Stimulated activated naive CD4-positive, alpha-beta T cell (primary cell): Measurements from ENCODE around the gene PRDM16.

Source experiments
- DNase-seq, 6 experiments: peaks; one replicate each; lab custom pipeline; 2025; lab: John Stamatoyannopoulos, UW

The PRDM16 gene

DNA sequence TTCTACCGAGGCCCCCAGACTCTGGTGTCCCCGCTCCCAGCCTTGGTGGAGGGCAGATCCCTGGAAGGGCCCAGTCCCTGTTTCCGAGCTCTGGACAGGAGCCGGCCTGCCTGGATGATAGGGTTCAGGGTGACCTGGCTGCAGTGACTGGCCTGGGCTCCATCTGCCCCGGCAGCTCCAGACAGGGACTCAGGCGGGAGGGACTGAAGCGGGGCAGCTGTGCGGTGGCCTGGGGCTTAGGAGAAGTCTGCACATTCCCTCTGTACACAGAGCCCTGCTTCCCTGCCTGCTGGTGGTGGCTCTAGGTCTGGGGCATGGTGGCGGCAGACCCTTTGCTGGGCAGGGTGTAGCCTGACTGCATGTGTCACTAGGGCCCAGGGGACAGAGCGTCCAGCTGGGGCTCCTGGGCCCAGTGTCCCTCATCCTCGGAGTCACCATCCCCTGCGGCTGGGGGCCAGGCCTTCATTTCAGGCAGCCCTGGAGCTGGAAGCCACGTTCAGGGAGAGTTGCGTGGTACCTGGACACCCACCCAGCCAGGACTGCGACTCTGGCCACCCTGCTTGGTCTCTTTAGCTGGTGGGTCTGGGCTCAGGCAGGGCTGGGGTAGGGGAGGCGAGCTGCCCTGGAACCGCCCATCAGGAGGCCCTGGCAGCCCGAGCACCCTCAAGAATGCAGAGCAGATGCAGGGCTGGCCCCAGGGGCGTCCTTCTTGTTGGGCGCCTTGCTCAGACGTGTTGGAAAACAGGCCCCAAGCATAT lies 395.1 kb downstream of the PRDM16 start:
- no peak for DNase-seq

DNA sequence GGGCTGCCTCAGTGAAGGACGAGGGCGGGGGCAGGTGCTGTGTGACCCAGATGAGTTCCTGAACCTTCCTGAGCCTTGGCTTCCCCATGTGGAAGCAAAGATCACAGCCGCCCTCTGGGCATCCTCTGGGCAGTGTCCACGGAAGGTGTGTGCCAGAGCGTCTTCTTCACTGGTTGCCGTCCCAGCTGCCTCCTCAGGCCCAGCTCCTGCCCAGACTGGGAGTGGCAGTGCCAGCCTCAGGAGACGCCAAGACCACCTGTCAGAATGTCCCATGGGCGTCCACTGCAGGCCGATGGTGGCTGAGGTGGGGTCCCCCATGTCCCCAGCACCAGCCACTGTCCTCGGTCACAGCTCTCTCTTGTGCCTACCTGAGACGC lies 395.6 kb downstream of the PRDM16 start:
- no peak for DNase-seq

DNA sequence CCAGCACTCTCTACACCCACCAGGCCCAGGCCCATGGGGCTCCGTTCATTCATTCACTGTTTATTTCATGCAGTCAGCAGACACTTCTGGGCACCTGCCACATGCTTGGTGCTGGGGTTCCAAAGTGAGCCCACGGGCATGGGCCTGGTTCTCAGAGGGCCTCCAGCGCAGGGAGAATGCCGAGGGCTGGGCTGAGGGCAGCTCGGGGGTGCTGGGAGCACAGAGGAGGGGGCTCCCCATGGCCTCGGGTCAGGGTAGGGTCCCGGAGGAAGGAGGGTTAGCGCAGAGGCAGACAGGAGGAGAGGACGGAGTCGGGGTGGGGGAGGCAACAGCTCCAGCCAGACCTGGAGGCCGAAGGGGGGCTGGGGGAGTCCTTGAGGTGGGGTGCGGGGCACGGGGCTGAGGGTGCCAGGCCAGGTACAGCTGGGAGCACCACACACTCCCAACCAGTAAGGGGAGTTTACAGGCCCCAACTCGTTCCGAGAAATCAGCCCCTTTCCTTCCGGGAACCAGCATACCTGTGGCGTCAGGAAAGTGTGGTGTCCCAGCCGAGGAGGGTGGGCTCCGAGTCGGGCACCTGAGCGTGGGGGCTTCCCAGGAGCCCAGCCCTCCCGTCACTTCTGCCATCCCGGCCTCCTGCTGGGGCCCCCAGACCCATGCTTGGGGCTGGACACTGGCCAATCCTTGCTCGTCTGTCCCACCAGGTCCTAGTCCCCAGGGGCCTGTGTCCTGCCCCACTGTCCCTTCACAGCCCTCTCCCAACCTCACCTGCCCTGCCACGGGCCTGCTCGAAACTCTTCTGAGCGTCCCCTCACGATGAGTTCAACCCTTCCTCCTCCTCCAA lies 396.3 kb downstream of the PRDM16 start:
- no peak for DNase-seq

DNA sequence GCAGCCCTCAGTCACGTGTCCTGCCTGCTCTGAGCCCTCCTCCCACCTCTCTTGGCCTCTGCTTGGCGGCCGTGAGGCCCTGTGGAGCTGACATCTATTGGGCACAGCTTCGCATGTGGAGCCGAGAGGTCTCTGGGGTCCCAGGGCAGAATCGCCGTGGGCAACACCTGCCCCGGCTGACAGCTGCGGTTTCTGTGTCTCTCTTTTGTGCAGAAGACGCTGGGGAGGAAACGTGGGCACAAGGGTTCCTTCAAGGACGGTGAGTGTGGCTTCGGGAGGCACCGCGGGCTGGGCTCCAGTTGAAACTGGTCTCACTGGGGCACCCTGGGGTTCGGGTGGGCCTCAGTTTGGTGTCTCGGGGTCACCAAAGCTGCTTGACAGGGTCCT lies 396.9 kb downstream of the PRDM16 start:
- DNase-seq: no peak

DNA sequence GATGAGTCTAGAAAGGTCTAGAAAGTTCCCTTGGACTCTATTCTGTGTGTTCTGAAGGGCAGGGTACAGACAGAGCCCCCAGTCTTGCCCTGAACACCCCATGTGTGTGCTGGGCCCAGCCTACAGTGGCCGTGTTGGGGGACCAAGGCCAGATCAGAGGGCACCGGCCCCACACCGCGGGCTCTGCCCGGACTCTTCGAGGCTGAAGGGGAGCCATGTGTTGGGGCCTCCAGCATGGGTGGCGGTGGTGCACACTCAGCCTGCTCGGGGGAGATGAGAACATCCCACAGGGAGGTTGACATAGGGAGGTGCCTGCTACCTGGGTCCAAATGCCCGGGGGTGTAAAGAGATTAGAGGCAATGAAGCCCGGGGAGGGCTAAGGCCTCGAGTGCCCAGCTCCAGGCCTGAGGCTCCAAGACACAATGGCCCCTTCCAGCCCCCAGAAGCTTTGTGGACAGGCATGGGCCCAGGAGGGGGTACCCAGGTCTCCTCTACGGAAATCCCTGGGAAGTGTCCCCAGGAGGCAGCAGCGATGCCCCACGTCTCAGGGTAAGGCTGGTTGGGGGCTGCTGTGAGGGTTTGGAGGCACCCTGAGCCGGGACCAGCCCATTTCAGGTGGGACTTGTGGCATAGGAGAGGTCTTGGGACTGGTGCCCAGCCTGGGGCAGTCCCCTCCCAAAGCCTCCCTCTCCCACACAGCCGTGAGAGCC lies 397.5 kb downstream of the PRDM16 start:
- DNase-seq: no peak

DNA sequence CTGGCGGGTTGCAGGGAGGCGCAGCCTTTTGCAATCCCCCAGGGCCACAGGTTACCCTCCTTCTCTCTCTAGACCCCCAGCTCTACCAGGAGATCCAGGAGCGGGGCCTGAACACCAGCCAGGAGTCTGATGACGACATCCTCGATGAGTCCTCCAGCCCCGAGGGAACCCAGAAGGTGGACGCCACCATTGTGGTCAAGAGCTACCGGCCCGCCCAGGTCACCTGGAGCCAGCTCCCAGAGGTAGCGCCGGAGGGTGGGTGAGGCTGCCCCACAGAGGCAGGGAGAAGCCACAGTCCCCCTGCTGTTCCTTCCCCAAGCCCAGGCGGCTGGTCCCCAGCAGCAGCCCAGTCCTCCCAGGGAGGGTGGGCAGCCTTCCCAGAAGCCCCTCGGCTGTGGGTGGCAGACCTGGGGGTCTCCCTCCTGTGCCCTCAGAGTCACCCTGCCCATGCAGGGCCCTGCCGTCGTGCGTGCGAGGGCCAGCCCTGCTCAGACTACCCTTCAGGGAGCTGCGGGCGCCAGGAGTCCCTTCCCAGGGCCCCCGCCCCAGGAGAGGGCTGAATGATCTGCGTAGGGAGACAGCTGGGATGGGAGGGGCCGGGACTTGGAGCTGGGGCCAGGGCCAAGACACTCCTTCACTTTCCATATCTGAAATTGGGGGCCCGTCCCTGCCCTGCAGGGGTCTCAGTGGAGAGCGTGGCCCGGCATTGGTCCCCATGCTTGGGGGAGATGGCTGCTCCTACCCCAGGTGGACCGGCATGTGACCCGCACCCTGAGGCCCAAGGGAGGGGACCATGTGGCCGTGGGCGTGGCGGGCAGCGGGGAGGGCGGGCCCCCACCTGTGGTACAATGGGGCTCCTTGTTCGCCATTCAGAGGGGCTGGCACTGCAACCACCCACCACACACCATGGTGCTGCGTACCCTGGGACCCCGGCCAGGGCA lies 398.4 kb downstream of the PRDM16 start:
- DNase-seq: no peak

DNA sequence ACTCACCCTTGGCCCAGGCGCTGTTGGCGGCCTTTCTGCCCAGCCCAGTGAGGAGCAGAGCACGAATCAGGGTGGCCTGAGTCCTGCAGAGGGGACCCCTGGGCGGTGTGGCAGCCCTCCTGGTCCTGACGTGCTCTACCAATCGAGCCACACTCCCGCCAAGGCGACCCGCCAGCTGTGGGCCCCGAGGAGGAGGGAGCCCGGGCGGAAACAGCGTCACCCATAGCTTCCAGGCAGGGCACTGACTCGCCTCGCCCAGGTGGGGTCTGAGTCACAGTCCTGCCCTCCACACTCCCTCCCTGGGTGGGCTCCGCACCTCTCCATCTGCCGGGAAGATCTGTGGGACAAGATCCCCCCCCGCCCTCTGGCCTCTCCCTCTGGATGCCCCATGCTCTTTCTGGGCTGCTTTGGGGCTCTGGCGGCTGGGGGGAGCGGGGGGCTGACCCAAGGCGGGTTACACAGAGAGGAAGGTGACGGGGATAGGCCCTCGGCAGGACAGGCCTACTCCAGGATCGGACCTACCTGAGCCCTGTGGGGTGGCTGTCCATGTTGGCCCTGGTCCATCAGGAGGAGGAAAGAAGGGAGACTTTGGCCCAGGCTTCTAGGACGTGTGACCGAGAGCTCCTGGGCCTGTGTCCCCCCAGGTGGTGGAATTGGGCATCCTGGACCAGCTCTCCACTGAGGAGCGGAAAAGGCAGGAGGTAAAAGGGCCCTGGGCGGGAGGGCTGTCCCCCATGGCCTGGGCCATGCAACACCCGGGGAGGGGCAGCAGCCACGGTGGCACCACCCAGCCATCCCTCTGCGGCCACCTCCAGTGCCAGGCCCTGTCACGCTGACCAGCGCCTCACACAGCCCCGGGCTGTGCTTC lies 399.5 kb downstream of the PRDM16 start:
- DNase-seq: no peak

DNA sequence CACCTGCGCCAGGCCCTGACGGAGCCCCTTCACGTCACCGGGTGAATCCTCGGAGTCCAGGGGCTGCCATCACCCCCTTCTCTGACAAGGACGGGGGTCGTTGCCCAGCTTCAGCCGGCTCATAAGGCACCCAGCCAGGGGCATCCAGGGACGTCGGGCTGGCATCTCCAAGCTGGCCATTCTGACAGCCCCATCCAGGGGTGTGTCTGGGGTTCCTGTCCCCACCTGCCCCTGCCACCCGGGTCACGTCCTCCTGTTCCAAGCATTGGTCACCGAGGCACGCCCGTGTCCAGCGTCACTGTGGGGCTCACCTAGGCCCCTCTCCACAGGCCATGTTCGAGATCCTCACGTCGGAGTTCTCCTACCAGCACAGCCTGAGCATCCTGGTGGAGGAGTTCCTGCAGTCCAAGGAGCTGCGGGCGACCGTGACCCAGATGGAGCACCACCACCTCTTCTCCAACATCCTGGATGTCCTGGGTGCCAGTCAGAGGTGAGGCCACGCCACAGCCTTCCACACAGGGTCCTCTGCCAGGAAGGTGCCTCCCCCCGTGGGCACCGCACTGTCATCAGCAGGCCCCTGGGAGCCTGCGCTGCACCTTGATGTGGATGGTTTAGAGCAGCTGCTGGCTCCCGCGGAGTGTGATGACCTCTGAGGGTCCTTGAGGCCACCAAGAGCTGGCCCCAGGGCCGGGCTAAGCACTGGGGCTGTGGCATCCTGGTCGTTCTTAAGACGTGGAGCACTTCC lies 400.3 kb downstream of the PRDM16 start:
- DNase-seq: no peak

DNA sequence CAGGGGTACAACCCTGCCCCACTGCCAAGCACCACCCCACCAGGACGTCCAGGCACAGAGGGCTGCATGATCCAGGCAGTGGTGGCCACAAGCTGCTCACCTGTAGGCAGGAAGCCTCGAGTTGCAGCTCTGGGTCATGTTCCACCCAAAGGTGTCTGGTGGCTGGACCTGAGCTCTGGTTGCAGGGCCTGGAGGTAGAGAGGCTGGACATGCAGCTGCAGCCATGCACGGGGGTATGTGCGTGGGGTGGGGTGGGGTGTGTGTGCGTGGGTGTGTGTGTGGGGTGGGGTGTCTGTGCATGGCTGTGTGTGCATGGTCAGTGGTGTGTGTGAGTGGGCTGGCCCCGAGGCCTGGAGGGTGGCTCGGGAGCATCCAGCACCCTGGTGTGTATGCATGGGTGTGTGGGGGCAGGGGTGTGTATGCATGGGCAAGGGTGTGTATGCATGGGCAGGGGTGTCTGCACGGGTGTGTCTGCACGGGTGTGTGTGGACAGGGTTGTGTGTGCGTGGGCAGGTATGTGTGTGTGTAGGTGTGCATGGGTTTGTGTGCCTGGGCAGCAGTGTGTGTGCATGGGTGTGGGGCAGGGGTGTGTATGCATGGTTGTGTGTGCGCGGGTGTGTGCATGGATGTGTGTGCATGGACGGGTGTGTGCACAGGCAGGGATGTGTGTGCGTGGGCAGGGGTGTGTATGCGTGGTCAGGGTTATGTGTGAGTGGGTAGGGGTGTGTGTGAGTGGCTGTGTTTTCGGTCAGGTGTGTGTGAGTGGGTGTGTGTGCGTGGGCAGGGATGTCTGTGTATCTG lies 401.0 kb downstream of the PRDM16 start:
- no peak for DNase-seq

DNA sequence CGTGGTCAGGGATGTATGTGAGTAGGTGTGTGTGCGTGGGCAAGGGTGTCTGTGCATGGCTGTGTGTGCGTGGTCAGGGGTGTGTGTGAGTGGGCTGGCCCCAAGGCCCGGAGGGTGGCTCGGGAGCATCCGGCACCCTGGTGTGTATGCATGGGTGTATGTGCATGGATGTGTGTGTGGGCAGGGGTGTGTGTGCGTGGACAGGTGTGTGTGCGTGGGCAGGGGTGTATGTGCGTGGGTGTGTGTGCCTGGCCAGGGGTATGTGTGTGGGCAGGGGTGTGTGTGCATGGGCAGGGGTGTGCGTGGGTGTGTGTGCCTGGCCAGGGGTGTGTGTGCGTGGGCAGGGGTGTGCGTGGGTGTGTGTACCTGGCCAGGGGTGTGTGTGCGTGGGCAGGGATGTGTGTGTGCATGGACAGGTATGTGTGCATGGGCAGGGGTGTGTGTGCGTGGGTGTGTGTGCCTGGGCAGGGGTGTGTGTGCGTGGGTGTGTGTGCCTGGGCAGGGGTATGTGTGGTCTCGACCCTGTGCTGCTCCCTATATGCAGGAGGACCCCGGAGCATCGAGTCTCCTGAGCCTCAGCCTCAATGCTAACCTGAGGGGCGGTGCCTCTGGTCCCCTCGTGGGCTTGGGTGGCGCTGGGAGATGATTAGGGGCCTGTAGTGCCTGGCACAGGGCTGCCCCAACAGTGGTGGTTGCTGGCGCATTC lies 401.8 kb downstream of the PRDM16 start:
- no peak for DNase-seq

DNA sequence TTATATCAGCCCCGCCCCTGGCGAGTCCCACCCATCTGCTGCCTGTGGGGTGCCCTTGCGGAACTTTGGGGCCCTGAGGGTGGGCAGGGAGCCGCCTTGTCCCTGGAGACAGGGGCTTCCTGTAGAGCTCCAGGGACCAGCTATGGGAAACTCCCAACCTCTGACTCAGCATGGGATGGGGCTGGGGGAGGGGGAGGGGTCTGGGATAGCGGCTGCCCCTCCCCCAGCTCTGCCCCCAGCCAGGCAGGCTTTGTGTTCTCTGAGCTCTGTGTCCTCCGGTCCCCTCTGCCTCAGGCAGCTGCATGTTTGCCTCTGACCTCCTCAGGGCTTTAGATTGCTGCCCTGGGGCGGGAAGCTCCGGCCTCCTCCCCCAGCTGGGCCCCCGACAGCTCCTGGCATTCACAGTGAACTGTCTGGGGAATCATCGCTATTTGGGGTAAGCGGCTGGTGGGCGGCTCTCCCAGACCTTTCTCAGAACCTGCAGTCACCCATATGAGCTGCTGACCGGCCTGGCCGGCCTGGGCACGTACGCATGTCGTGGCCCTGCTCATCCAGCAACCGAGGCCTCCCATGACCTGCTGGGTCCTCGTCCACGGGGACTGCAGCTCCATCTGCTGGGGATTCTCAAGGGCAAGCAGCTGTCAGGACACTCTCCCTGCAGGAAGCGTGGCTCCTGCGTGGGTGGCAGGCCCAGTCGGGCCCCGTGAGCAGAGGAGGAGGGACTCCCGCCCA lies 402.5 kb downstream of the PRDM16 start:
- no peak for DNase-seq

DNA sequence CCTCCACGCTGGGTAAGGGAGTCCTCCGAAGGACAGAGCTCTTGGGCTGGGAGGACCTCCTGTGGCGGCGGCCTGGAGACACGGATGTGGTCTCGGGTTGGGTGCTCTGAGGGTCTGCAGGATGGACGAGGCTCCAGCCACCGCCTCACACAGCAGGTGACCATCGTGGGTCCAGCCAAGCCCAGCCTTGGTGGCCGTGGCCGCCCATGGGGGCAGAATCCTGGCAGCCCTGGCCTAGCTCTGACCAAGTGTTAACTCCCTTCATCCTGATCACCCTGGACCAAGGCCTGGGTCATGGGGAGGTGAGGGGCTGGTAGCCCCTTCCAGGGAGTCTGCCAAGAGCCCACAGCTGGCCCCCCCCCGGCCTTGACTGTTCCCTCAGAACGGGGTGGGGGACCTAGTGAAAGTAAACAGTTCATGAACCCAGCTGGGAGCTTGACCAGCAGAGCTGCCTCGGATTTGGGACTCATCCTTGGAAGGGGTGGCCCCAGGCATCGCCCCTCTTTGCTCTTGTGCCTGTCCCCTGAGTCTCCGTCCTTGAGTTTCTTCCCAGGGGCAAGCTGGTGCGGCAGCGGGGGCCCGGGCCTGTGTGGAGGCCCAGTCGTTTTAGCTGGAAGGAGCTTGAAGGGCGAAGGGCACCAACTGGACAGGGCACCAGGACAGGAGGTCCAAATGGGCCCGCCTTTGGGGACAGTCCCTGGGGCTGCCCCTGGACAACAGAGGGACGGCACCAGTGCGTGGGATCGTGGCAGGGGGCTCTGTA lies 403.3 kb downstream of the PRDM16 start:
- no peak for DNase-seq

DNA sequence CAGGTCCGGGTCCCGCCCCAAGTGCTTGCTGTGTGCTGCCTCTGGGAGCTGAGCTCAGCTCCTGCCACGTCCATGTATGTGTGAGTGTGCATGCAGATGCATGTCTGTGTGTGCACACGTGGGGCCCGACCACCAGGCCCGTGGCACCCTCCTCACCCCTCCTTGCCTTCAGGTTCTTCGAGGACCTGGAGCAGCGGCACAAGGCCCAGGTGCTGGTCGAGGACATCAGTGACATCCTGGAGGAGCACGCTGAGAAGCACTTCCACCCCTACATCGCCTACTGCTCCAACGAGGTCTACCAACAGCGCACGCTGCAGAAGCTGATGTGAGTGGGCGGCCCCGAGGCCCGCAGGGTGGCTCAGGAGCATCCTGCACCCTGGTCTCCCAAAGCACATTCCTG lies 403.9 kb downstream of the PRDM16 start:
- DNase-seq: no peak

DNA sequence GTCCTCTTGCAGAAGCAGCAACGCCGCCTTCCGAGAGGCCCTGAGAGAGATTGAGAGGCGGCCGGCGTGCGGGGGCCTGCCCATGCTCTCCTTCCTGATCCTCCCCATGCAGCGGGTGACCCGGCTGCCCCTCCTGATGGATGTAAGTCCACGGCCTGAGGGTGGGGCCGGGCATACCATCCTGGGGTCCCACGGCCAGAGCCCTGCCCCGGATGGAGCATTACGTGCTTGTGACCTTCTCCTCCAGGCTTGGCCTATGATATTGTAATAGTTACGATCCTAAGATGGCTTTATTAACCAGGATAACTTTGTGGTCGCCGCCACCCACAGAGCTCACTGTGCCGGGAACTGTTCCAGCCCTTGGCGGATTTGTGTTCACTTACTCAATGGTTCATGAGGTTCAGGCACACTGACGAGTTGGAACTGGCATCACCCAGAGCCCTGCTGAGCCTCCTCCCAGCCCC lies 404.4 kb downstream of the PRDM16 start:
- DNase-seq: no peak

DNA sequence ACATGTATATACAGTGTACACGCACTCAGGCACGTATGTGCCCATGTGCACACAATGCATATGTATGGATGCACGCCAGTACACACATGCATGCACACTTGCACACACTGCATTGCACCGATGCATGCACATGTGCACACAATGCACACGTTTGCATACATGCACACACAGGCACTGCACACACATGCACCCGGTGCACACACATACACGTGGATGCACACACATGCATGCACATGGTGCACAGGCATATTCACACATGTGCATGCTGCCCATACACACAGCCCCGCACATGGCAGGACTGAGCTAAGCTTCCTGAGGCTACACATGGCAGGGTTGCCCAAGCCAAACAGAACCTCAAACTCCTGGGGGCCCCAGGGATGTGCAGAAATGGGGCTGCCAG lies 405.0 kb downstream of the PRDM16 start:
- no peak for DNase-seq

DNA sequence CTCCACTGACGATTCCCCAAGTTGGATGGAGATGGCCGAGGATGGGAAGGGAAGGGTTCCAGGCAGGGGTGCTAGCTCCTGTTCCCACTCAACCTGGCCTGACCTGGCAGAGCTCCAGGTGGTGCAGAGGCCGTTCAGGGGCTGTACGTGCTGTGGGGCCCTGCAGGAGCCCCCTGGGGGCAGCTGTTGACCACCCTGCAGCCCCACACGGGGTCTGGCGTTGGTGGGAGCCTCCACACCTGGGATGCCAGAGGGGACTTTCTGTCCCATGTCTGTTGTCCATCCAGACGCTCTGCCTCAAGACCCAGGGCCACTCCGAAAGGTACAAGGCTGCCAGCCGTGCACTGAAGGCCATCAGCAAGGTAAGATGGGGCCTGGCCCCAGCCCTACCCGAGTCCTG lies 405.4 kb downstream of the PRDM16 start:
- no peak for DNase-seq
